Immature natural killer cell (primary cell): ENCODE measurements around the gene WFDC13. TPM values are rescaled to one million over a fixed set of nuclear protein-coding genes. Genes with fewer than 3 reads are reported as not detected.

Source experiments
- DNase-seq, 3 donors: peaks; one replicate each; pipeline ENCODE4 v3.0.0; 2022; ENCODE audit warnings: mixed read lengths in 1 of 3
- H3K27ac Mint-ChIP-seq, 6 donors: one replicate each; pipeline ENCODE4 v1.8.0; 2020; ENCODE audit warnings: mixed read lengths in 6 of 6, mild to moderate bottlenecking in 5 of 6, inconsistent platforms in 4 of 6, moderate library complexity in 3 of 6
- H3K27me3 Mint-ChIP-seq, 3 donors: one replicate each; pipeline ENCODE4 v1.8.0; 2020 to 2021; ENCODE audit warnings: low read depth in 3 of 3, mild to moderate bottlenecking in 3 of 3, mixed read lengths in 3 of 3, moderate library complexity in 3 of 3, inconsistent platforms in 1 of 3
- H3K36me3 Mint-ChIP-seq, 3 donors: one replicate each; pipeline ENCODE4 v1.8.0; 2020; ENCODE audit warnings: mixed read lengths in 3 of 3, inconsistent platforms in 2 of 3, mild to moderate bottlenecking in 2 of 3
- H3K4me1 Mint-ChIP-seq, 2 donors: one replicate each; pipeline ENCODE4 v1.8.0; 2020; ENCODE audit warnings: inconsistent platforms in 2 of 2, mild to moderate bottlenecking in 2 of 2, mixed read lengths in 2 of 2, moderate library complexity in 1 of 2
- H3K4me3 Mint-ChIP-seq, 5 donors: one replicate each; pipeline ENCODE4 v1.8.0; 2020; ENCODE audit warnings: mild to moderate bottlenecking in 5 of 5, mixed read lengths in 5 of 5, inconsistent platforms in 3 of 5, moderate library complexity in 3 of 5
- H3K9me3 Mint-ChIP-seq, 6 donors: one replicate each; pipeline ENCODE4 v1.8.0; 2020; ENCODE audit warnings: mild to moderate bottlenecking in 6 of 6, mixed read lengths in 6 of 6, inconsistent platforms in 4 of 6, moderate library complexity in 3 of 6
- polyA plus RNA-seq, 3 donors: library from polyadenylated mRNA; unstranded; fragments of 300-500 nt; fragmentation: Illumina TruSeq; gene quantifications; one replicate each; pipeline ENCODE4 v1.2.3, GENCODE V29; 2021

The WFDC13 gene
- polyA plus RNA-seq, 3 donors from 2014 or later, result not detected

GRCh38 chr20:45732199-45732598 lies 30.4 kb downstream of the WFDC13 start:
- no peak overlapping the region for H3K27ac Mint-ChIP-seq
- peaks cover 10 to 34% (median 17%) of the 10 kb centered on the region in 6 donors for H3K9me3 Mint-ChIP-seq
- DNase-seq, result no peak
- H3K27me3 Mint-ChIP-seq, result peaks cover 3 to 13% (median 12%) of the 10 kb centered on the region in 3 donors
- H3K4me3 Mint-ChIP-seq, result no peak overlapping the region
- no peaks in the 10 kb centered on the region for H3K4me1 Mint-ChIP-seq
- H3K36me3 Mint-ChIP-seq, result peaks cover 0 to 9% (median 3%) of the 10 kb centered on the region in 3 donors

DNA sequence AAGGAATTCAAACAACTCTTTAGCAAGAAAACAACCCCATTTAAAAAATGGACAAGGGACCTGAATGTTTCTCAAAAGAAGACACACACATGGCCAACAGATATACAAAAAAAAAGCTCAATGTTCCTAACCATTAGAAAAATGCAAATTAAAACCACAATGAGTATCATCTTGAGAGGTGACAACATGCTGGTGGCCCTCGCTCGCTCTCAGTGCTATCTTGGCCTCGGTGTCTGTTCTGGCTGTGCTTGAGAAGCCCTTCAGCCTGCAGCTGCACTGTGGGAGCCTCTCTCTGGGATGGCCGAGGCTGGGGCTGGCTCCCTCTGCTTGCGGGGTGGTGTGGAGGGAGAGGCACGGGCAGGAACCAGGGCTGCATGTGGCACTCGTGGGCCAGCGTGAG lies 33.7 kb downstream of the WFDC13 start:
- Mint-ChIP-seq H3K4me3 (no peak overlapping the region), H3K9me3 (peaks cover 9 to 34% (median 17%) of the 10 kb centered on the region in 6 donors), H3K4me1 (no peaks in the 10 kb centered on the region), H3K27me3 (peaks cover 4 to 13% (median 10%) of the 10 kb centered on the region in 3 donors), H3K27ac (no peak overlapping the region), H3K36me3 (peaks cover 0 to 9% (median 3%) of the 10 kb centered on the region in 3 donors)
- no peak for DNase-seq

GRCh38 chr20:45735988-45736387 lies 34.1 kb downstream of the WFDC13 start:
- Mint-ChIP-seq H3K9me3 (peaks cover 7 to 31% (median 14%) of the 10 kb centered on the region in 6 donors), H3K4me3 (no peak overlapping the region), H3K4me1 (no peaks in the 10 kb centered on the region), H3K36me3 (peaks cover 0 to 7% (median under 1%) of the 10 kb centered on the region in 3 donors), H3K27ac (no peak overlapping the region), H3K27me3 (peaks cover 4 to 13% (median 10%) of the 10 kb centered on the region in 3 donors)
- DNase-seq, result no peak

DNA sequence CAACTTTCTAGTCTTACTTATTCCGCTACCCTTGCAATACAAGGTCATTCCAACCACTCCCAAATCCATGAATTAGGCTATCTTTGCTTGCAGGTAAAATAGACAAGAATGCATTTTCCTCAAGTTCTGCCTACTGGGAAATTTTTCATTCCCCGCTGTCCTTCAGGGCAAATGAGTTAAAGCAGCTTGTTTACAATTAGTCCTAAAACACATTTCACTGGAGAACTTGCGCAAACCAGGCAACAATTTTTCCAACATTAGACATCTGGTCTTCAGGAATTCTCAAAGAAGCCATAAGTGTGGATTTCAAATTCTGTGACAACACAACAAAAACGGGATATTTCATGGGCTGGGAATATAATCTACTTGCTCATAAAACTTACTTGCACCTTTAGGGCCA lies 40.8 kb downstream of the WFDC13 start:
- no peak for DNase-seq

GRCh38 chr20:45745015-45745414 lies 43.2 kb downstream of the WFDC13 start:
- peaks cover 0 to 9% (median 2%) of the 10 kb centered on the region in 3 donors for H3K27me3 Mint-ChIP-seq
- H3K36me3 Mint-ChIP-seq, result no peaks in the 10 kb centered on the region
- no peak overlapping the region for H3K27ac Mint-ChIP-seq
- no peaks in the 10 kb centered on the region for H3K9me3 Mint-ChIP-seq
- no peak overlapping the region for H3K4me3 Mint-ChIP-seq
- DNase-seq, result no peak
- H3K4me1 Mint-ChIP-seq, result no peaks in the 10 kb centered on the region

More for the DNA sequence above, 40.8 kb downstream of the WFDC13 start:
- Mint-ChIP-seq H3K4me1 (no peaks in the 10 kb centered on the region), H3K27ac (no peak overlapping the region), H3K4me3 (no peak overlapping the region), H3K9me3 (no peaks in the 10 kb centered on the region), H3K36me3 (no peaks in the 10 kb centered on the region), H3K27me3 (peaks cover 0 to 8% (median 3%) of the 10 kb centered on the region in 3 donors)

DNA sequence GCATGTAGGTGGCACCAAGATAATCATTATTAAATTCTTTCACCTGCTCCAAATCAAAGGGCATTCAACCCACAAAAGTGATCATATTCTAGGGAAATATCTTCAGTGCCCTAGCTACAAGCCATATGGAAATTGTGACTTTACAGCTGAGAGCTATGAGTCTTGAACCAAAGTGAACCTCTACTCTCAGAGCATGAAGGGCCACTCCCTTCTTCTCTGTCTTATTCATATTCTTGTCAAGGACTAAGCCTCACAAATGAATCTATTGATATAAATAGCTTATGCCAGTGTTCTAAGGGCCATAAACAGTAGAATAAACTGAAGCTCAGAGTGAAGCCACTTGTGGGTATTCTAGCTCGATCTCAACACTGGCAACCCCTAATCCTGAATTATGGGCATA lies 49.9 kb downstream of the WFDC13 start:
- Mint-ChIP-seq H3K9me3 (no peaks in the 10 kb centered on the region), H3K4me3 (no peak overlapping the region), H3K36me3 (no peaks in the 10 kb centered on the region), H3K27ac (no peak overlapping the region), H3K4me1 (no peaks in the 10 kb centered on the region), H3K27me3 (peaks cover 2 to 8% (median 6%) of the 10 kb centered on the region in 3 donors)
- DNase-seq, result no peak

DNA sequence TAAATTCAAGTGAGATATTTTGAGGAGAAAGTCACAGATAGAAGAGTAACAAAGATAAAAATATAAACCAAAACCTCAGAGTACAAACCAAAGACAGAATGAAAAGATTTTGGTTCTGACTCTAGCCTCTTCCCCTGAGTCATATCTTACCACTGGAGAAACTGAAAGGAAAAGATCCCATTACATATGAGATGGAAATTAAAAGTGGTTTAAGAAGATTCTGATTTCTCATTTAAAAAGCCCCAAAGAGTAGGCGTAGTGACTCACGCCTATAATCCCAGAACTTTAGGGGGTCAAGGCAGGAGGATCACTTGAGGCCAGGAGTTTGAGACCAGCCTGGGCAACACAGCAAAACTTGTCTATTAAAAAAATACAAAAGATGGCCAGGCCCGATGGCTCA lies 50.9 kb downstream of the WFDC13 start:
- H3K27me3 Mint-ChIP-seq, result peaks cover 3 to 8% (median 8%) of the 10 kb centered on the region in 3 donors
- no peak overlapping the region for H3K4me3 Mint-ChIP-seq
- no peaks in the 10 kb centered on the region for H3K4me1 Mint-ChIP-seq
- no peak for DNase-seq
- H3K27ac Mint-ChIP-seq, result no peak overlapping the region
- H3K36me3 Mint-ChIP-seq, result no peaks in the 10 kb centered on the region
- no peaks in the 10 kb centered on the region for H3K9me3 Mint-ChIP-seq

DNA sequence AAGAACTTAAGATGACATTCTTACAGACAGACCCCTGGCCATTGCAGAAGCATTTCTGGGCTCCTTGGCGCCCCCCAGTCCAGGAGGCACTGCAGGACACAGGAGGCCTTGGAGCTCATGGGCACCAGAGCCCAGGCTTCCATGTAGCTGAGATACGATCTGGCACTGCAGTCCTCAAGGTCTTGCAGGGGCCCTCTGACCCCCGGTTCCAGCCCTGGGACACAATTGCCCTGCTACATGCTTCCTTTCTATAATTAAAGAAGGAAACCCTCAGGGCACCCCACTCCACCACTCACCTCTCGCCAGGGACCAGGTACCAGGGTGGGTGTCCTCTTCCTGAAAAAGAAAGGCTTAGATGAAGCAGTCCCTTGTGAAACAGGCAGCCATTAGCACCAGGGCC lies 56.3 kb downstream of the WFDC13 start:
- Mint-ChIP-seq H3K27ac (no peak overlapping the region), H3K4me1 (no peaks in the 10 kb centered on the region)

More for the DNA sequence above, 56.3 kb downstream of the WFDC13 start:
- no peak overlapping the region for H3K4me3 Mint-ChIP-seq
- H3K27me3 Mint-ChIP-seq, result peaks cover 0 to 9% (median 8%) of the 10 kb centered on the region in 3 donors
- H3K36me3 Mint-ChIP-seq, result no peaks in the 10 kb centered on the region
- no peak for DNase-seq
- H3K9me3 Mint-ChIP-seq, result no peaks in the 10 kb centered on the region

Other genes starting within 250 kb of the WFDC13 start
- gene WFDC2, start 232.3 kb upstream of the WFDC13 start, polyA plus RNA-seq, result not detected
- gene SPINT3, start 186.4 kb upstream of the WFDC13 start, polyA plus RNA-seq, result not detected
- gene WFDC6, start 162.6 kb upstream of the WFDC13 start, polyA plus RNA-seq, result not detected
- not detected for gene EPPIN, start 154.6 kb upstream of the WFDC13 start, polyA plus RNA-seq
- not detected for gene WFDC8, start 122.8 kb upstream of the WFDC13 start, polyA plus RNA-seq
- not detected for gene WFDC10A, start 72.3 kb upstream of the WFDC13 start, polyA plus RNA-seq
- not detected for gene WFDC9, start 70.8 kb upstream of the WFDC13 start, polyA plus RNA-seq
- not detected for gene WFDC11, start 31.8 kb upstream of the WFDC13 start, polyA plus RNA-seq
- not detected for gene WFDC10B, start 3.0 kb downstream of the WFDC13 start, polyA plus RNA-seq
- gene SPINT4, start 20.3 kb downstream of the WFDC13 start, polyA plus RNA-seq, result not detected
- not detected for gene WFDC3, start 89.8 kb downstream of the WFDC13 start, polyA plus RNA-seq
- 10 to 100 TPM; 31.2 to 33.2 (median 31.5) TPM for gene DNTTIP1, start 89.9 kb downstream of the WFDC13 start, polyA plus RNA-seq
- gene UBE2C, start 110.6 kb downstream of the WFDC13 start, polyA plus RNA-seq, result 1 to 10 TPM in 2 of 3 donors, not detected in 1; 1.9 to 2.0 TPM
- gene TNNC2, start 125.3 kb downstream of the WFDC13 start, polyA plus RNA-seq, result under 1 TPM in 1 of 3 donors, not detected in 2; 0.77 TPM
- 1 to 10 TPM; 1.6 to 2.5 (median 2.2) TPM for gene SNX21, start 131.8 kb downstream of the WFDC13 start, polyA plus RNA-seq
- gene ACOT8, start 155.4 kb downstream of the WFDC13 start, polyA plus RNA-seq, result 10 to 100 TPM; 46.9 to 83.7 (median 50.2) TPM
- gene ZSWIM3, start 155.6 kb downstream of the WFDC13 start, polyA plus RNA-seq, result 1 to 10 TPM in 2 of 3 donors, not detected in 1; 1.2 to 3.1 TPM
- gene ZSWIM1, start 179.2 kb downstream of the WFDC13 start, polyA plus RNA-seq, result under 1 TPM in 2 of 3 donors, not detected in 1; 0.55 to 0.68 TPM
- gene SPATA25, start 185.6 kb downstream of the WFDC13 start, polyA plus RNA-seq, result not detected
- 1 to 10 TPM in 2 of 3 donors, not detected in 1; 1.0 to 1.1 TPM for gene NEURL2, start 189.2 kb downstream of the WFDC13 start, polyA plus RNA-seq
- gene CTSA, start 189.3 kb downstream of the WFDC13 start, polyA plus RNA-seq, result 100 to 1,000 TPM in 1 of 3 donors, 10 to 100 TPM in 2; 76.8 to 119 (median 97.6) TPM
- gene PLTP, start 210.1 kb downstream of the WFDC13 start, polyA plus RNA-seq, result 10 to 100 TPM in 1 of 3 donors, 1 to 10 TPM in 1, under 1 TPM in 1; 0.77 to 17.5 (median 7.3) TPM
- 10 to 100 TPM; 78.4 to 93.4 (median 83.0) TPM for gene PCIF1, start 232.6 kb downstream of the WFDC13 start, polyA plus RNA-seq